ENCODE results near the gene CTTNBP2. TPM values are rescaled to one million over a fixed set of nuclear protein-coding genes. Genes with fewer than 3 reads are reported as not detected.

Gene CTTNBP2
- polyA plus RNA-seq, 1 of the 3 experiments (the other 2 are of a cell fraction), result not detected

GRCh38 chr7:117679120-117679519 lies 194.1 kb downstream of the CTTNBP2 start:
- no peak overlapping the region for H3K27ac ChIP-seq (ENCODE audit: low read depth in 2 of 2, low read length in 1 of 2)
- DNase-seq, result no peak
- H3K4me2 ChIP-seq, result no peak overlapping the region
- no peak overlapping the region for H3K4me3 ChIP-seq (ENCODE audit: low read depth in 2 of 2, low read length in 1 of 2)
- H3F3A ChIP-seq (replicated peaks; ENCODE audit: insufficient read depth), result no peaks in the 10 kb centered on the region
- POLR2A ChIA-PET, result no interaction called here
- H3K9me2 ChIP-seq, result no peaks in the 10 kb centered on the region
- H4K20me1 ChIP-seq (ENCODE audit: insufficient read depth), result no peaks in the 10 kb centered on the region
- TF ChIP-seq TEAD4 (IDR thresholded peaks at IDR 0.05; ENCODE audit: borderline replicate concordance, insufficient read depth) (no peak), GATA2 (CRISPR knock-in tag; IDR thresholded peaks at IDR 0.05) (no peak), SIN3A (IDR thresholded peaks at IDR 0.05; ENCODE audit: borderline replicate concordance, low read depth, low read length) (no peak), ZBTB33 (IDR thresholded peaks at IDR 0.05; ENCODE audit: borderline replicate concordance, low read depth) (no peak), EZH2phosphoT487 (IDR thresholded peaks at IDR 0.05; ENCODE audit: borderline replicate concordance, low read depth) (no peak), CTCF (IDR thresholded peaks at IDR 0.05) (no peak), MXI1 (IDR thresholded peaks at IDR 0.05; ENCODE audit: low read depth, low read length) (no peak), SMC3 (IDR thresholded peaks at IDR 0.05; ENCODE audit: low read depth, low read length) (no peak), ELF1 (IDR thresholded peaks at IDR 0.05) (no peak), RAD21 (IDR thresholded peaks at IDR 0.05; ENCODE audit: low read length) (no peak), RCOR1 (IDR thresholded peaks at IDR 0.05; ENCODE audit: low read length) (no peak), IRF3 (IDR thresholded peaks at IDR 0.05; ENCODE audit: low read depth, low read length) (no peak), EP300 (IDR thresholded peaks at IDR 0.05; ENCODE audit: borderline replicate concordance in 1 of 2, low read depth in 1 of 2, low read length in 1 of 2) (no peak), FOXJ3 (CRISPR knock-in tag; IDR thresholded peaks at IDR 0.05) (no peak), MEF2A (IDR thresholded peaks at IDR 0.05; ENCODE audit: borderline replicate concordance, low read depth) (no peak), RXRA (IDR thresholded peaks at IDR 0.05; ENCODE audit: borderline replicate concordance, low read depth) (no peak), JUND (IDR thresholded peaks at IDR 0.05) (no peak)
- TF ChIP-seq, protein P1, sequence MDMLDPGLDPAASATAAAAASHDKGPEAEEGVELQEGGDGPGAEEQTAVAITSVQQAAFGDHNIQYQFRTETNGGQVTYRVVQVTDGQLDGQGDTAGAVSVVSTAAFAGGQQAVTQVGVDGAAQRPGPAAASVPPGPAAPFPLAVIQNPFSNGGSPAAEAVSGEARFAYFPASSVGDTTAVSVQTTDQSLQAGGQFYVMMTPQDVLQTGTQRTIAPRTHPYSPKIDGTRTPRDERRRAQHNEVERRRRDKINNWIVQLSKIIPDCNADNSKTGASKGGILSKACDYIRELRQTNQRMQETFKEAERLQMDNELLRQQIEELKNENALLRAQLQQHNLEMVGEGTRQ (IDR thresholded peaks at IDR 0.05; ENCODE audit: borderline replicate concordance, low read depth, low read length), result no peak
- TF ChIP-seq, protein P2, sequence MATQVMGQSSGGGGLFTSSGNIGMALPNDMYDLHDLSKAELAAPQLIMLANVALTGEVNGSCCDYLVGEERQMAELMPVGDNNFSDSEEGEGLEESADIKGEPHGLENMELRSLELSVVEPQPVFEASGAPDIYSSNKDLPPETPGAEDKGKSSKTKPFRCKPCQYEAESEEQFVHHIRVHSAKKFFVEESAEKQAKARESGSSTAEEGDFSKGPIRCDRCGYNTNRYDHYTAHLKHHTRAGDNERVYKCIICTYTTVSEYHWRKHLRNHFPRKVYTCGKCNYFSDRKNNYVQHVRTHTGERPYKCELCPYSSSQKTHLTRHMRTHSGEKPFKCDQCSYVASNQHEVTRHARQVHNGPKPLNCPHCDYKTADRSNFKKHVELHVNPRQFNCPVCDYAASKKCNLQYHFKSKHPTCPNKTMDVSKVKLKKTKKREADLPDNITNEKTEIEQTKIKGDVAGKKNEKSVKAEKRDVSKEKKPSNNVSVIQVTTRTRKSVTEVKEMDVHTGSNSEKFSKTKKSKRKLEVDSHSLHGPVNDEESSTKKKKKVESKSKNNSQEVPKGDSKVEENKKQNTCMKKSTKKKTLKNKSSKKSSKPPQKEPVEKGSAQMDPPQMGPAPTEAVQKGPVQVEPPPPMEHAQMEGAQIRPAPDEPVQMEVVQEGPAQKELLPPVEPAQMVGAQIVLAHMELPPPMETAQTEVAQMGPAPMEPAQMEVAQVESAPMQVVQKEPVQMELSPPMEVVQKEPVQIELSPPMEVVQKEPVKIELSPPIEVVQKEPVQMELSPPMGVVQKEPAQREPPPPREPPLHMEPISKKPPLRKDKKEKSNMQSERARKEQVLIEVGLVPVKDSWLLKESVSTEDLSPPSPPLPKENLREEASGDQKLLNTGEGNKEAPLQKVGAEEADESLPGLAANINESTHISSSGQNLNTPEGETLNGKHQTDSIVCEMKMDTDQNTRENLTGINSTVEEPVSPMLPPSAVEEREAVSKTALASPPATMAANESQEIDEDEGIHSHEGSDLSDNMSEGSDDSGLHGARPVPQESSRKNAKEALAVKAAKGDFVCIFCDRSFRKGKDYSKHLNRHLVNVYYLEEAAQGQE (IDR thresholded peaks at IDR 0.05; ENCODE audit: low read depth, low read length), result no peak
- TF ChIP-seq, protein P3, sequence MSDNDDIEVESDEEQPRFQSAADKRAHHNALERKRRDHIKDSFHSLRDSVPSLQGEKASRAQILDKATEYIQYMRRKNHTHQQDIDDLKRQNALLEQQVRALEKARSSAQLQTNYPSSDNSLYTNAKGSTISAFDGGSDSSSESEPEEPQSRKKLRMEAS (IDR thresholded peaks at IDR 0.05; ENCODE audit: low read depth), result no peak
- H2AFZ ChIP-seq (ENCODE audit: low read depth), result no peak overlapping the region
- H3K9me3 ChIP-seq, result no peaks in the 10 kb centered on the region
- no peaks in the 10 kb centered on the region for H3K36me3 ChIP-seq (replicated peaks in 1 of 2; ENCODE audit: control insufficient read depth in 1 of 2, insufficient read depth in 2 of 2, low read length in 1 of 2)
- WGBS (ENCODE audit: low lambda C conversion rate), result 7% methylated on average over 3 of the region's 3 CpGs
- no peaks in the 10 kb centered on the region for H3K4me1 ChIP-seq (ENCODE audit: control insufficient read depth in 1 of 2, insufficient read depth in 2 of 2, low read depth in 1 of 2, low read length in 1 of 2)
- no peaks in the 10 kb centered on the region for H3K79me2 ChIP-seq (ENCODE audit: insufficient read depth)
- CTCF ChIA-PET, result no interaction called here
- H3K9ac ChIP-seq, result no peak overlapping the region
- peaks cover 59% of the 10 kb centered on the region; the same call in 1 of the 2 replicates for H3K27me3 ChIP-seq (ENCODE audit: insufficient read depth)
